Testis (tissue), 3 donors: ENCODE data around the gene ZNF516. TPM values are rescaled to one million over a fixed set of nuclear protein-coding genes. Genes with fewer than 3 reads are reported as not detected.

Experiments used
- DNase-seq: peaks from one replicate; pipeline ENCODE4 v3.0.0-alpha.2; 2019
- H3K27ac ChIP-seq, 2 donors: fragments of 200-600 bp; sonication (generic); one replicate each; pipeline ENCODE4 v1.5.1; 2019
- H3K27me3 ChIP-seq: fragments of 200-600 bp; sonication (generic); one replicate; pipeline ENCODE4 v1.5.1; 2019
- H3K36me3 ChIP-seq: fragments of 200-600 bp; sonication (generic); one replicate; pipeline ENCODE4 v1.5.1; 2017; ENCODE audit warnings: low read depth; ENCODE audit errors: missing control alignments
- H3K4me1 ChIP-seq: fragments of 200-600 bp; sonication (generic); one replicate; pipeline ENCODE4 v1.5.1; 2019
- H3K4me3 ChIP-seq, 2 donors: fragments of 200-600 bp; sonication (generic); one replicate each; pipeline ENCODE4 v1.5.1; 2017 to 2019
- H3K9me3 ChIP-seq: fragments of 200-600 bp; sonication (generic); one replicate; pipeline ENCODE4 v1.5.1; 2017
- CTCF ChIP-seq, 3 experiments: fragments of 450-650 bp in 2 of 3; fragments of 200-600 bp in 1 of 3; sonication (generic) in 1 of 3; IDR thresholded peaks; one replicate each; pipeline ENCODE4 v1.5.1; 2016 to 2019; ENCODE audit warnings: antibody characterized with exemption in 3 of 3, mild to moderate bottlenecking in 2 of 3, moderate library complexity in 1 of 3
- POLR2A ChIP-seq: fragments of 450-650 bp; IDR thresholded peaks from one replicate; pipeline ENCODE4 v1.6.1; 2017; ENCODE audit warnings: antibody characterized with exemption, mild to moderate bottlenecking, moderate library complexity
- whole genome bisulfite sequencing, 2 donors: methylation state at CpG; one replicate each; pipeline ENCODE4 v1.1.5; 2018; 5-methylcytosine and 5-hydroxymethylcytosine counted together
- intact Hi-C: fragments of 100-400 bp; cut with DNase I; formaldehyde crosslinking; loops from one replicate; pipeline ENCODE4 v1.15.1; 2023; ENCODE audit warnings: low total_unique reads
- polyA plus RNA-seq: library from polyadenylated mRNA; stranded (reverse); fragments of 350-450 nt; fragmentation: Illumina TruSeq; extraction: RNeasy Lipid Tissue Mini Kit (QIAGEN cat#74804); gene quantifications from one replicate; pipeline ENCODE4 v1.2.3, GENCODE V29; 2014; ENCODE audit warnings: low read depth, low replicate concordance; ENCODE audit not compliant: insufficient read depth
- total RNA-seq, 2 donors: library from RNA; depleted of rRNA; stranded (reverse); fragments of >200 nt; gene quantifications; one replicate each; pipeline ENCODE4 v1.2.3, GENCODE V29; 2016

The ZNF516 gene
- total and polyA plus RNA-seq, 3 donors from 2014 or later = 79.0 to 212 (median 189) TPM

- 43 to 72% methylated on average over 2 to 17 of the region's 17 CpGs for WGBS, 2 donors
- no peaks in the 10 kb centered on the region for H3K36me3 ChIP-seq
- H3K27me3 ChIP-seq = no peaks in the 10 kb centered on the region
- H3K4me1 ChIP-seq = peaks cover 64% of the 10 kb centered on the region
- H3K9me3 ChIP-seq = no peaks in the 10 kb centered on the region
- H3K4me3 ChIP-seq = no peak overlapping the region
- H3K27ac ChIP-seq = peak overlapping the region; percentile 26 to 57
- intact Hi-C loops = no loop called here
- no peak for TF ChIP-seq POLR2A
- no peak for TF ChIP-seq CTCF (IDR thresholded peaks at IDR 0.05)
- DNase-seq = no peak
Observed at GRCh38 chr18:76459312-76459686, 35.7 kb downstream of the ZNF516 start.

DNA sequence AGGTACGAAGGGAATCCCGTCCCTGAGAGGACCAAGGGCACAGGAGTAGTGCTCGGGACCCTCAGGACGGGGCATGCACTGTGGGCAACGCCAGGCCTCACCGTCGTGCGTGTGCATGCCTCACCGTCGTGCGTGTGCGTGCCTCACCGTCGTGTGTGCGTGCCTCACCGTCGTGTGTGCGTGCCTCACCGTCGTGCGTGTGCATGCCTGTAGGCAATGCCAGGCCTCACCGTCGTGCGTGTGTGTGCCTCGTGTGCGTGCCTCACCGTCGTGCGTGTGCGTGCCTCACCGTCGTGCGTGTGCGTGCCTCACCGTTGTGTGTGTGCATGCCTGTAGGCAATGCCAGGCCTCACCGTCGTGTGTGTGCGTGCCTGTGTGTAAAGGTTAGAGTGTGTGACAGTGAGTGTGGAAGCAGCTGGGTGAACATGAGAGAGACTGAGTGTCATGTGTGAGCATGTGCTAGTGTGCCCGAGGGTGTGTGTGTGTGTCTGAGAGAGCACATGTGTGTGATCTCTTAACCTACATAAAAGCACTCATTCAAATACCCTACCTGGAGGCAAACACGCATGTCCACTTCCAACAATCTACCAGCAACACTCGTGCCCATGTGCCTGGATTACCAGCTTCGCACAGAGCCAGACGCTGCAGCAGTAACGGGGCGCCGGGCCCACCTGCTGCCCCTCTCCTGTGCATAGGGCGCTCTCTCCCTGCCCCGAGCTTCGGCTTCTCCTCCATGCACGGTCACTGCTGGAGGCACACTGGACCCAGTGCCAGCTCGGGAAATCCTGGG lies 36.3 kb downstream of the ZNF516 start:
- Histone ChIP-seq H3K27me3 (no peaks in the 10 kb centered on the region), H3K36me3 (no peaks in the 10 kb centered on the region), H3K27ac (peak overlapping the region; percentile 26 to 57), H3K9me3 (no peaks in the 10 kb centered on the region), H3K4me3 (no peak overlapping the region), H3K4me1 (peaks cover 69% of the 10 kb centered on the region)
- intact Hi-C loops = no loop called here
- WGBS, 2 donors = 87 to 92% methylated on average over 39 to 51 of the region's 51 CpGs
- peak; percentile 13 for DNase-seq
- TF ChIP-seq CTCF (IDR thresholded peaks at IDR 0.05) = no peak
- TF ChIP-seq POLR2A = no peak

- Histone ChIP-seq H3K4me1 (peaks cover 75% of the 10 kb centered on the region), H3K27me3 (no peaks in the 10 kb centered on the region), H3K27ac (peak overlapping the region in 1 of 2 donors; percentile 61), H3K4me3 (no peak overlapping the region), H3K36me3 (no peaks in the 10 kb centered on the region), H3K9me3 (no peaks in the 10 kb centered on the region)
- intact Hi-C loops = no loop called here
- no peak for DNase-seq
- WGBS, 2 donors = 58 to 85% methylated on average over 9 of the region's 9 CpGs
- TF ChIP-seq POLR2A (no peak), CTCF (IDR thresholded peaks at IDR 0.05) (no peak)
Observed at GRCh38 chr18:76457957-76458356, 37.1 kb downstream of the ZNF516 start.

- WGBS, 2 donors = 83 to 84% methylated on average over 9 of the region's 9 CpGs
- DNase-seq = peak; percentile 16
- intact Hi-C loops = no loop called here
- Histone ChIP-seq H3K36me3 (no peaks in the 10 kb centered on the region), H3K27ac (peak overlapping the region; percentile 43 to 61), H3K27me3 (no peaks in the 10 kb centered on the region), H3K9me3 (no peaks in the 10 kb centered on the region), H3K4me1 (peaks cover 80% of the 10 kb centered on the region), H3K4me3 (no peak overlapping the region)
- no peak for TF ChIP-seq POLR2A
- TF ChIP-seq CTCF (IDR thresholded peaks at IDR 0.05) = no peak
Observed at GRCh38 chr18:76457475-76457874, 37.6 kb downstream of the ZNF516 start.

- intact Hi-C loops = no loop called here
- H3K27me3 ChIP-seq = no peaks in the 10 kb centered on the region
- H3K9me3 ChIP-seq = no peaks in the 10 kb centered on the region
- TF ChIP-seq CTCF (IDR thresholded peaks at IDR 0.05) (no peak), POLR2A (no peak)
- 81 to 91% methylated on average over 4 of the region's 4 CpGs for WGBS, 2 donors
- H3K4me1 ChIP-seq = peaks cover 84% of the 10 kb centered on the region
- H3K27ac ChIP-seq = peak overlapping the region in 1 of 2 donors; percentile 94
- no peak overlapping the region for H3K4me3 ChIP-seq
- no peaks in the 10 kb centered on the region for H3K36me3 ChIP-seq
- DNase-seq = no peak
Observed at GRCh38 chr18:76456823-76457222, 38.2 kb downstream of the ZNF516 start.
